CD4-positive, alpha-beta T cell (primary cell): ENCODE results near the gene TACR1. TPM values are rescaled to one million over a fixed set of nuclear protein-coding genes. Genes with fewer than 3 reads are reported as not detected.

Experiments
- ATAC-seq: fragments of 200-7000 bp; cut with Tn5 transposase; one replicate; pipeline ENCODE4 v1.10.0; 2022; ENCODE audit warnings: mild to moderate bottlenecking; ENCODE audit not compliant: poor library complexity
- CTCF ChIA-PET: fragments of 350-600 bp; sonication (Branson Sonifier 250); formaldehyde crosslinking; loops from one replicate; lab custom pipeline; 2021; ENCODE audit warnings: antibody characterized with exemption, inconsistent platforms; lab: Charles Lee
- POLR2A ChIA-PET: fragments of 350-600 bp; sonication (Branson Sonifier 250); formaldehyde crosslinking; loops from one replicate; lab custom pipeline; 2021; ENCODE audit warnings: antibody characterized with exemption, inconsistent platforms; lab: Charles Lee
- DNase-seq, 14 experiments: peaks; one replicate each; pipeline ENCODE4 v3.0.0-alpha.2; 2013 to 2020; ENCODE audit warnings: mixed read lengths in 2 of 14
- H3K27ac ChIP-seq, 2 donors: one replicate each; pipeline versions ENCODE4 v1.5.1 to v1.7.0; 2013; ENCODE audit warnings: low read length in 2 of 2, low read depth in 1 of 2, mild to moderate bottlenecking in 1 of 2
- H3K27me3 ChIP-seq, 2 experiments: 1 replicate in 1 of 2; 2 replicates in 1 of 2; pipeline versions ENCODE4 v1.6.1 to v1.7.0; 2013; ENCODE audit warnings: low read length in 2 of 2, control low read depth in 1 of 2, mild to moderate bottlenecking in 1 of 2, moderate library complexity in 1 of 2; ENCODE audit not compliant: insufficient read depth in 2 of 2, control insufficient read depth in 1 of 2
- H3K36me3 ChIP-seq: one replicate; pipeline ENCODE4 v1.6.1; 2013; ENCODE audit warnings: low read length, control low read depth; ENCODE audit not compliant: insufficient read depth
- H3K4me1 ChIP-seq: one replicate; pipeline ENCODE4 v1.6.1; 2013; ENCODE audit warnings: low read length, control low read depth; ENCODE audit not compliant: insufficient read depth
- H3K4me3 ChIP-seq: one replicate; pipeline ENCODE4 v1.5.1; 2013; ENCODE audit warnings: mild to moderate bottlenecking, low read length, moderate library complexity
- H3K9me3 ChIP-seq, 2 experiments: 1 replicate in 1 of 2; 2 replicates in 1 of 2; pipeline versions ENCODE4 v1.6.1 to v1.7.0; 2013; ENCODE audit warnings: low read length in 2 of 2, mild to moderate bottlenecking in 2 of 2, control low read depth in 1 of 2, moderate library complexity in 1 of 2; ENCODE audit not compliant: control insufficient read depth in 1 of 2, insufficient read depth in 1 of 2
- H3K27ac Mint-ChIP-seq: one replicate; pipeline ENCODE4 v1.8.0; 2020; ENCODE audit warnings: mixed read lengths
- H3K27me3 Mint-ChIP-seq: one replicate; pipeline ENCODE4 v1.8.0; 2021; ENCODE audit warnings: mixed read lengths
- H3K36me3 Mint-ChIP-seq: one replicate; pipeline ENCODE4 v1.8.0; 2021; ENCODE audit warnings: low read depth, mixed read lengths
- H3K4me1 Mint-ChIP-seq: one replicate; pipeline ENCODE4 v1.8.0; 2021; ENCODE audit warnings: low read depth, mixed read lengths
- H3K4me3 Mint-ChIP-seq: one replicate; pipeline ENCODE4 v1.8.0; 2020; ENCODE audit warnings: mild to moderate bottlenecking, mixed read lengths
- H3K9me3 Mint-ChIP-seq: one replicate; pipeline ENCODE4 v1.8.0; 2020; ENCODE audit warnings: mixed read lengths
- CTCF ChIP-seq: fragments of 200-600 bp; IDR thresholded peaks from one replicate; pipeline ENCODE4 v1.8.0; 2022; ENCODE audit warnings: antibody characterized with exemption, mild to moderate bottlenecking
- intact Hi-C, 2 experiments: fragments of 100-400 bp; cut with DNase I in 1 of 2; cut with micrococcal nuclease in 1 of 2; formaldehyde crosslinking; loops; one replicate each; pipeline versions ENCODE4 v1.15.1 to v1.9.0; 2023 to 2025; cut with DNase I, micrococcal nuclease
- total RNA-seq, 174 experiments: library from RNA in 2 of 174; stranded (reverse) in 2 of 174; gene quantifications; one replicate each; pipeline ENCODE4 v1.2.3 and lab custom pipeline; 2021 to 2026

TACR1 gene
- total RNA-seq, 2 experiments from 2014 or later = 0.14 TPM; not detected in 1

GRCh38 chr2:75182606-75183005, 16.7 kb downstream of the TACR1 start:
- H3K9me3 Mint-ChIP-seq = no peaks in the 10 kb centered on the region
- H3K27ac ChIP-seq = no peak overlapping the region

GRCh38 chr2:75180476-75180875, 18.8 kb downstream of the TACR1 start:
- DNase-seq (no peak), ATAC-seq (no peak)
- Mint-ChIP-seq H3K36me3 (no peaks in the 10 kb centered on the region), H3K27ac (no peak overlapping the region), H3K4me1 (no peaks in the 10 kb centered on the region), H3K4me3 (no peak overlapping the region), H3K9me3 (no peaks in the 10 kb centered on the region), H3K27me3 (peaks cover 13% of the 10 kb centered on the region)
- Histone ChIP-seq H3K27me3 (no peaks in the 10 kb centered on the region), H3K4me1 (no peaks in the 10 kb centered on the region), H3K9me3 (no peaks in the 10 kb centered on the region), H3K4me3 (no peak overlapping the region), H3K36me3 (no peaks in the 10 kb centered on the region), H3K27ac (no peak overlapping the region)
- CTCF ChIA-PET = no interaction called here
- intact Hi-C loops = no loop called here
- no peak for TF ChIP-seq CTCF
- POLR2A ChIA-PET = no interaction called here

More at GRCh38 chr2:75182606-75183005, 16.7 kb downstream of the TACR1 start:
- CTCF ChIA-PET = interaction anchor here (1.3 kb wide), 1 partner anchor 14 kb away, joined by 3 read pairs; no protein-coding TSS in a partner anchor
- Histone ChIP-seq H3K4me1 (no peaks in the 10 kb centered on the region), H3K4me3 (no peak overlapping the region), H3K36me3 (no peaks in the 10 kb centered on the region), H3K27me3 (no peaks in the 10 kb centered on the region), H3K9me3 (no peaks in the 10 kb centered on the region)
- DNase-seq (no peak), ATAC-seq (no peak)
- H3K4me3 Mint-ChIP-seq = no peak overlapping the region
- H3K27me3 Mint-ChIP-seq = peaks cover 21% of the 10 kb centered on the region
- H3K4me1 Mint-ChIP-seq = no peaks in the 10 kb centered on the region
- no peak overlapping the region for H3K27ac Mint-ChIP-seq
- no peak for TF ChIP-seq CTCF
- H3K36me3 Mint-ChIP-seq = no peaks in the 10 kb centered on the region
- intact Hi-C loops = no loop called here
- POLR2A ChIA-PET = no interaction called here

GRCh38 chr2:75177427-75177826, 21.9 kb downstream of the TACR1 start:
- ChIA-PET CTCF (no interaction called here), POLR2A (no interaction called here)
- Mint-ChIP-seq H3K27ac (no peak overlapping the region), H3K4me3 (no peak overlapping the region), H3K27me3 (peaks cover 4% of the 10 kb centered on the region), H3K9me3 (no peaks in the 10 kb centered on the region), H3K4me1 (no peaks in the 10 kb centered on the region), H3K36me3 (no peaks in the 10 kb centered on the region)
- TF ChIP-seq CTCF = no peak
- Histone ChIP-seq H3K4me1 (no peaks in the 10 kb centered on the region), H3K36me3 (no peaks in the 10 kb centered on the region), H3K27ac (no peak overlapping the region), H3K9me3 (no peaks in the 10 kb centered on the region), H3K4me3 (no peak overlapping the region), H3K27me3 (no peaks in the 10 kb centered on the region)
- intact Hi-C loops = no loop called here
- DNase-seq (no peak), ATAC-seq (no peak)
